ENCODE data around the gene PTBP2. TPM values are rescaled to one million over a fixed set of nuclear protein-coding genes. Genes with fewer than 3 reads are reported as not detected.

PTBP2 gene
- total RNA-seq, 1 donor from 2014 or later, result 170 TPM

DNA sequence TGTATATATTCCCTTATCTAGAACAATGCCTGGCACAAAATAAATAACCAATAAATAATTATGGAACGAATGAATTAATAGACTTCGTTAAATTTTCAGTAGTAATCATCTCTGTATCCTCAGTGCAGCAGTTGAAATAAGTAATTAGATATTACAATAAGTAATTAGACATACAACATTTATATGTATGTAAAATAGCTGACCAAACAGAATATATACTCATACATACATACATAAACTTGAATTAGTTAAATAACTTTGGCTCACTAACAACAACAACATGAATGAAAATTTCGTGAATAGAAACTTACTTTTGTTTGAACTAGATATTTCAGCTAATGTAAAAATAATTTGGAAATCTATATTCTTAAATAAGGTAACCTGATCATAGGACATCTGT is 14.6 kb upstream of the PTBP2 start:
- no peak overlapping the region for H3K4me3 Mint-ChIP-seq
- no peaks in the 10 kb centered on the region for H3K36me3 Mint-ChIP-seq
- Histone ChIP-seq H3F3A (ENCODE audit: low read depth) (no peaks in the 10 kb centered on the region), H3K4me1 (peaks cover 5% of the 10 kb centered on the region), H3K4me2 (no peak overlapping the region), H3K4me3 (no peak overlapping the region), H3K79me2 (ENCODE audit: low read depth) (no peaks in the 10 kb centered on the region), H3K27ac (no peak overlapping the region), H3K36me3 (no peaks in the 10 kb centered on the region), H2AFZ (replicated peaks) (no peak overlapping the region), H3K9ac (no peak overlapping the region), H3K27me3 (no peaks in the 10 kb centered on the region), H4K20me1 (ENCODE audit: low read depth) (no peaks in the 10 kb centered on the region), H3K9me3 (ENCODE audit: low read depth) (no peaks in the 10 kb centered on the region)
- no peaks in the 10 kb centered on the region for H3K4me1 Mint-ChIP-seq
- no peak overlapping the region for H3K27ac Mint-ChIP-seq
- TF ChIP-seq, protein P1, sequence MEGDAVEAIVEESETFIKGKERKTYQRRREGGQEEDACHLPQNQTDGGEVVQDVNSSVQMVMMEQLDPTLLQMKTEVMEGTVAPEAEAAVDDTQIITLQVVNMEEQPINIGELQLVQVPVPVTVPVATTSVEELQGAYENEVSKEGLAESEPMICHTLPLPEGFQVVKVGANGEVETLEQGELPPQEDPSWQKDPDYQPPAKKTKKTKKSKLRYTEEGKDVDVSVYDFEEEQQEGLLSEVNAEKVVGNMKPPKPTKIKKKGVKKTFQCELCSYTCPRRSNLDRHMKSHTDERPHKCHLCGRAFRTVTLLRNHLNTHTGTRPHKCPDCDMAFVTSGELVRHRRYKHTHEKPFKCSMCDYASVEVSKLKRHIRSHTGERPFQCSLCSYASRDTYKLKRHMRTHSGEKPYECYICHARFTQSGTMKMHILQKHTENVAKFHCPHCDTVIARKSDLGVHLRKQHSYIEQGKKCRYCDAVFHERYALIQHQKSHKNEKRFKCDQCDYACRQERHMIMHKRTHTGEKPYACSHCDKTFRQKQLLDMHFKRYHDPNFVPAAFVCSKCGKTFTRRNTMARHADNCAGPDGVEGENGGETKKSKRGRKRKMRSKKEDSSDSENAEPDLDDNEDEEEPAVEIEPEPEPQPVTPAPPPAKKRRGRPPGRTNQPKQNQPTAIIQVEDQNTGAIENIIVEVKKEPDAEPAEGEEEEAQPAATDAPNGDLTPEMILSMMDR (IDR thresholded peaks at IDR 0.05), result no peak
- TF ChIP-seq EZH2 (IDR thresholded peaks at IDR 0.05), result no peak
- TF ChIP-seq EZH2phosphoT487 (IDR thresholded peaks at IDR 0.05), result no peak
- no peaks in the 10 kb centered on the region for H3K9me3 Mint-ChIP-seq
- H3K27me3 Mint-ChIP-seq (ENCODE audit: insufficient read depth, low read depth), result no peaks in the 10 kb centered on the region
- DNase-seq (ENCODE audit: low spot score), result no peak

DNA sequence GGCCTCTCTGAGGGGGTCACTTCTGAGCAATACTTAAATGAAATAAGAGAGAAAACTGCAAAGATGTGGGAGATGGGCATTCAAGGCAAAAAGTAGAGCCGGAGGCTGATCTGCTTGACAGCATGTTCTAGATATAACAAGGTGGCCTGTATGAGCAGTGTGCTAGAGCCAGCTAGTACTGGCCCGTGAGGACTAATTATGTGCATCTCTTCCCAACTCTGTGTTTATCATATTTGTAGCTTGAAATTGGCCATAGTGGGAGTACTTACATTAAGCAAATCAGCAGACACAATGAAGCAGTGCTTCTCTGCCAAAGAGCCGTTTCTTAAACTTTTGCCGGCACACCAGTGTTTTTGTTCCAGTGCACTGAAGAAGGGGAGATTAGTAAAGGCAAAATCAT is 13.1 kb upstream of the PTBP2 start:
- no peak overlapping the region for H3K4me2 ChIP-seq
- H3K79me2 ChIP-seq (ENCODE audit: low read depth), result no peaks in the 10 kb centered on the region
- no peak for DNase-seq (ENCODE audit: low spot score)
- Mint-ChIP-seq H3K4me3 (no peak overlapping the region), H3K27me3 (ENCODE audit: insufficient read depth, low read depth) (no peaks in the 10 kb centered on the region), H3K9me3 (no peaks in the 10 kb centered on the region), H3K27ac (no peak overlapping the region), H3K36me3 (no peaks in the 10 kb centered on the region), H3K4me1 (no peaks in the 10 kb centered on the region)
- no peaks in the 10 kb centered on the region for H3K27me3 ChIP-seq
- H3K9me3 ChIP-seq (ENCODE audit: low read depth), result no peaks in the 10 kb centered on the region
- TF ChIP-seq EZH2phosphoT487 (IDR thresholded peaks at IDR 0.05), result no peak
- TF ChIP-seq, protein P1 (IDR thresholded peaks at IDR 0.05), result no peak
- TF ChIP-seq EZH2 (IDR thresholded peaks at IDR 0.05), result no peak
- H3K9ac ChIP-seq, result no peak overlapping the region
- H3K36me3 ChIP-seq, result no peaks in the 10 kb centered on the region
- peak overlapping the region; percentile 80 for H2AFZ ChIP-seq (replicated peaks)
- no peak overlapping the region for H3K27ac ChIP-seq
- H4K20me1 ChIP-seq (ENCODE audit: low read depth), result no peaks in the 10 kb centered on the region
- H3F3A ChIP-seq (ENCODE audit: low read depth), result no peaks in the 10 kb centered on the region
- no peak overlapping the region for H3K4me3 ChIP-seq
- no peaks in the 10 kb centered on the region for H3K4me1 ChIP-seq

DNA sequence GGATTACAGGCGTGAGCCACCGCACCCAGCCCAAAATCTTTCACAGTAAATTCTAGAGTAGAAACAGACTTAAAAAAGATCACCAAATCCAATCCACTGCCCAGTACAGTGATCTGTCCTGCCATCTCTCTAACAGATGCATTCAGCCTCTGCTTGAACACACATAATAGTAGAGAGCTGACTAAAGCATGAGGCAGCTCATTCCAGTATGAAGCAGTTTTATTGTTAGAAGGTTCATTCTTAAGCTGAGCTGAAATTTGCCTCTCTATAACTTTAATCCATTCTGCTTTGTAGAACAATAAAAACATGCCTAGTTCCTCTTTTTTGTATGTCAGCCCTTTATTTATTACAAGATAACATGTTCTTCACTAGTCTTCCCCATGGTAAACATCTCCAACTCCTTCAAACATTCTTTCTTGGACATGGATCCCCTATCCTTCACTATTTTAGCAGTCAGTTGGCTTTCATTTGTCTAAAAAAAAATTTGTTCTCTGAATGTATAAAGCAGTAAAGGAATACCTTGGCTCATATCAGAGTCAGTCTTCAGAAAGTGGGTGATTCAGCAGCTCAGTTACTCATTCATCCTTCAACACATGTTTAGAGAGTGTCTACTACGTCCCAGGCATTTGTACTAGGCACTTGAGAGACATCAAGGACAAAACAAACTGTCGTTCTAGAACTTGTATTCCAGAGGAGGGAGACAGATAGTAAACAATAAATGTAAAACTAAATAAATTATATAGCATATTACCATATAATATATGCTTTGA is 10.7 kb upstream of the PTBP2 start:
- Histone ChIP-seq H3F3A (ENCODE audit: low read depth) (peaks cover 4% of the 10 kb centered on the region), H3K36me3 (no peaks in the 10 kb centered on the region), H4K20me1 (ENCODE audit: low read depth) (no peaks in the 10 kb centered on the region), H3K9me3 (ENCODE audit: low read depth) (no peaks in the 10 kb centered on the region), H3K27ac (no peak overlapping the region), H2AFZ (replicated peaks) (no peak overlapping the region), H3K4me1 (no peaks in the 10 kb centered on the region), H3K27me3 (no peaks in the 10 kb centered on the region), H3K4me2 (no peak overlapping the region), H3K4me3 (no peak overlapping the region), H3K9ac (no peak overlapping the region), H3K79me2 (ENCODE audit: low read depth) (no peaks in the 10 kb centered on the region)
- no peak for TF ChIP-seq EZH2phosphoT487 (IDR thresholded peaks at IDR 0.05)
- TF ChIP-seq, protein P1 (IDR thresholded peaks at IDR 0.05), result no peak
- no peak for TF ChIP-seq EZH2 (IDR thresholded peaks at IDR 0.05)
- H3K27me3 Mint-ChIP-seq (ENCODE audit: insufficient read depth, low read depth), result peaks cover 3% of the 10 kb centered on the region
- no peaks in the 10 kb centered on the region for H3K4me1 Mint-ChIP-seq
- no peaks in the 10 kb centered on the region for H3K9me3 Mint-ChIP-seq
- no peak for DNase-seq (ENCODE audit: low spot score)
- H3K36me3 Mint-ChIP-seq, result no peaks in the 10 kb centered on the region
- no peak overlapping the region for H3K27ac Mint-ChIP-seq
- no peak overlapping the region for H3K4me3 Mint-ChIP-seq
